A549 (cell line): Measurements from ENCODE around the gene CERS5. TPM values are rescaled to one million over a fixed set of nuclear protein-coding genes. Genes with fewer than 3 reads are reported as not detected.

Experiments used
- ATAC-seq, 2 experiments: fragments of 200-7000 bp in 1 of 2; fragments of >200 bp in 1 of 2; cut with Nextera tagmentation in 1 of 2; cut with Tn5 transposase in 1 of 2; 3 replicates each; pipeline versions ENCODE4 v1.8.0 to v1.9.1; 2018 to 2020; ENCODE audit warnings: mild to moderate bottlenecking in 1 of 2, moderate library complexity in 1 of 2
- CTCF ChIA-PET: fragments of 300-600 bp; sonication (Branson Sonifier 250); formaldehyde crosslinking; extraction: SDS; loops from one replicate; lab custom pipeline; 2021; ENCODE audit warnings: antibody characterized with exemption, inconsistent platforms; lab: Yijun Ruan, JAX
- POLR2A ChIA-PET: fragments of 350-600 bp; formaldehyde crosslinking; extraction: SDS; loops from one replicate; lab custom pipeline; 2021; ENCODE audit warnings: antibody characterized with exemption, inconsistent platforms; lab: Yijun Ruan, JAX
- DNase-seq, 2 experiments: peaks; one replicate each; pipeline versions ENCODE4 v3.0.0 to v3.0.0-alpha.2; 2011 to 2016; ENCODE audit warnings: low read depth in 1 of 2, low spot score in 1 of 2
- FAIRE-seq: peaks from 2 replicates; lab custom pipeline; 2011; peaks lifted over from hg19 to GRCh38; lab: Jason Lieb, UNC
- H3K27ac ChIP-seq, 2 experiments: fragments of >200 bp; sonication (Bioruptor Twin); formaldehyde crosslinking; 3 replicates each; pipeline ENCODE4 v1.5.1; 2016 to 2017
- H3K4me1 ChIP-seq: fragments of >200 bp; sonication (Bioruptor Twin); formaldehyde crosslinking; 3 replicates; pipeline ENCODE4 v1.6.1; 2016
- H3K4me2 ChIP-seq: fragments of >200 bp; sonication (Bioruptor Twin); formaldehyde crosslinking; 3 replicates; pipeline ENCODE4 v1.6.1; 2016
- H3K4me3 ChIP-seq: fragments of >200 bp; sonication (Bioruptor Twin); formaldehyde crosslinking; 3 replicates; pipeline ENCODE4 v1.5.1; 2016
- H3K9me3 ChIP-seq: fragments of >200 bp; sonication (Bioruptor Twin); formaldehyde crosslinking; 3 replicates; pipeline ENCODE4 v1.6.1; 2016
- CEBPB ChIP-seq, 2 experiments: fragments of >200 bp in 1 of 2; sonication (Bioruptor Twin) in 1 of 2; formaldehyde crosslinking in 1 of 2; IDR thresholded peaks; 2 replicates each; pipeline ENCODE4 v1.6.1; 2012 to 2016
- CHD2 ChIP-seq: fragments of 150-350 bp; IDR thresholded peaks from 2 replicates; pipeline ENCODE4 v1.6.1; 2014; ENCODE audit warnings: low read length; ENCODE audit not compliant: partially characterized antibody
- EHF ChIP-seq: fragments of 250-450 bp; sonication (Bioruptor Pico); IDR thresholded peaks from 2 replicates; pipeline ENCODE4 v1.5.0; 2020; ENCODE audit warnings: mild to moderate bottlenecking
- EHMT2 ChIP-seq: fragments of 200-600 bp; sonication (generic); IDR thresholded peaks from 2 replicates; pipeline ENCODE4 v1.6.1; 2016; ENCODE audit warnings: antibody characterized with exemption, low read depth, mild to moderate bottlenecking, moderate library complexity
- ELK1 ChIP-seq: fragments of 150-350 bp; IDR thresholded peaks from 2 replicates; pipeline ENCODE4 v1.6.1; 2014; ENCODE audit warnings: low read depth, mild to moderate bottlenecking, low read length
- ESRRA ChIP-seq: fragments of 150-350 bp; IDR thresholded peaks from 2 replicates; pipeline ENCODE4 v1.6.1; 2014; ENCODE audit warnings: mild to moderate bottlenecking, low read length, borderline replicate concordance
- FOSL2 ChIP-seq, 2 experiments: fragments of 450-650 bp in 1 of 2; fragments of >200 bp in 1 of 2; sonication (Bioruptor Twin) in 1 of 2; formaldehyde crosslinking; IDR thresholded peaks; 2 replicates each; pipeline versions ENCODE4 v1.5.0 to v1.6.1; 2016 to 2020; ENCODE audit warnings: mild to moderate bottlenecking in 1 of 2, moderate library complexity in 1 of 2
- HMGXB4 ChIP-seq: fragments of 250-450 bp; sonication (Bioruptor Pico); IDR thresholded peaks from 2 replicates; pipeline ENCODE4 v1.5.0; 2021; ENCODE audit warnings: mild to moderate bottlenecking, moderate library complexity, borderline replicate concordance
- JUN ChIP-seq, 2 experiments: fragments of >200 bp; sonication (Bioruptor Twin); formaldehyde crosslinking; IDR thresholded peaks; 2 replicates in 1 of 2; 3 replicates in 1 of 2; pipeline ENCODE4 v1.6.1; 2016 to 2017
- MAZ ChIP-seq: fragments of 150-350 bp; IDR thresholded peaks from 2 replicates; pipeline ENCODE4 v1.6.1; 2014; ENCODE audit warnings: antibody characterized with exemption, low read depth, low read length, borderline replicate concordance
- MYC ChIP-seq: IDR thresholded peaks from 2 replicates; pipeline ENCODE4 v1.6.1; 2012; ENCODE audit warnings: mild to moderate bottlenecking, inconsistent platforms, low read length, improper control_type of control experiment, borderline replicate concordance
- NR3C1 ChIP-seq: fragments of >200 bp; sonication (Bioruptor Twin); formaldehyde crosslinking; IDR thresholded peaks from 3 replicates; pipeline ENCODE4 v1.6.1; 2017
- PHF8 ChIP-seq: fragments of 200-600 bp; sonication (generic); IDR thresholded peaks from 2 replicates; pipeline ENCODE4 v1.6.1; 2016; ENCODE audit warnings: low read depth, mild to moderate bottlenecking, antibody characterized with exemption, moderate library complexity, borderline replicate concordance
- POLR2A ChIP-seq: IDR thresholded peaks from 2 replicates; pipeline ENCODE4 v1.6.1; 2012; ENCODE audit warnings: mild to moderate bottlenecking, low read length
- RAD21 ChIP-seq, 2 experiments: fragments of >200 bp in 1 of 2; sonication (Bioruptor Twin) in 1 of 2; formaldehyde crosslinking in 1 of 2; IDR thresholded peaks in 1 of 2; conservative IDR thresholded peaks in 1 of 2; 2 replicates in 1 of 2; 3 replicates in 1 of 2; pipeline ENCODE4 v1.6.1; 2012 to 2018; ENCODE audit warnings: inconsistent platforms in 1 of 2
- REST ChIP-seq: fragments of 200-600 bp; sonication (generic); IDR thresholded peaks from 2 replicates; pipeline ENCODE4 v1.6.1; 2016; ENCODE audit warnings: antibody characterized with exemption, mild to moderate bottlenecking, moderate library complexity
- RFX5 ChIP-seq: fragments of 450-650 bp; IDR thresholded peaks from 2 replicates; pipeline ENCODE4 v1.7.1; 2014; ENCODE audit warnings: antibody characterized with exemption, mild to moderate bottlenecking, moderate library complexity
- TFCP2L1 ChIP-seq: fragments of 250-450 bp; sonication (Bioruptor Pico); IDR thresholded peaks from 2 replicates; pipeline ENCODE4 v1.5.0; 2021; ENCODE audit warnings: mild to moderate bottlenecking
- TP53 ChIP-seq: fragments of 250-450 bp; sonication (Bioruptor Pico); IDR thresholded peaks from 2 replicates; pipeline ENCODE4 v1.5.0; 2021; ENCODE audit warnings: mild to moderate bottlenecking, moderate library complexity
- ZC3H11A ChIP-seq: fragments of 450-650 bp; IDR thresholded peaks from 2 replicates; pipeline ENCODE4 v1.6.1; 2014; ENCODE audit warnings: antibody characterized with exemption, mild to moderate bottlenecking
- ZFP36 ChIP-seq: fragments of 450-650 bp; IDR thresholded peaks from 2 replicates; pipeline ENCODE4 v1.6.1; 2014; ENCODE audit warnings: borderline replicate concordance; ENCODE audit not compliant: partially characterized antibody
- ZSCAN20 ChIP-seq: fragments of 250-450 bp; sonication (Bioruptor Pico); IDR thresholded peaks from 2 replicates; pipeline ENCODE4 v1.8.0; 2022; ENCODE audit warnings: mild to moderate bottlenecking, moderate library complexity
- WGBS: methylation state at CpG from one replicate; pipeline ENCODE4 v1.1.6; 2017; ENCODE audit errors: missing lambda C conversion rate; 5-methylcytosine and 5-hydroxymethylcytosine counted together
- polyA minus RNA-seq: library from RNA; depleted of rRNA, polyadenylated mRNA; stranded (reverse); fragments of >200 nt; gene quantifications from 2 replicates; pipeline ENCODE4 v1.2.3, GENCODE V29; 2011; rRNA and poly(A)+ RNA removed
- polyA plus RNA-seq, 4 experiments: library from polyadenylated mRNA; depleted of rRNA in 3 of 4; stranded (reverse); fragments of >200 nt; fragmentation: RNase III in 1 of 4; extraction: RNeasy Plus Mini Kit Qiagen cat#74134 plus additional on column Dnase treatment in 1 of 4; gene quantifications; 2 replicates in 3 of 4; 3 replicates in 1 of 4; pipeline ENCODE4 v1.2.3, GENCODE V29; 2011 to 2017
- TF ChIP-seq, protein P1 (sequence below): IDR thresholded peaks from 2 replicates; pipeline ENCODE4 v1.6.1; 2012
- TF ChIP-seq, protein P2 (sequence below): fragments of 450-650 bp; IDR thresholded peaks from 2 replicates; pipeline ENCODE4 v1.6.1; 2014; ENCODE audit warnings: antibody characterized with exemption

The CERS5 gene, protein sequence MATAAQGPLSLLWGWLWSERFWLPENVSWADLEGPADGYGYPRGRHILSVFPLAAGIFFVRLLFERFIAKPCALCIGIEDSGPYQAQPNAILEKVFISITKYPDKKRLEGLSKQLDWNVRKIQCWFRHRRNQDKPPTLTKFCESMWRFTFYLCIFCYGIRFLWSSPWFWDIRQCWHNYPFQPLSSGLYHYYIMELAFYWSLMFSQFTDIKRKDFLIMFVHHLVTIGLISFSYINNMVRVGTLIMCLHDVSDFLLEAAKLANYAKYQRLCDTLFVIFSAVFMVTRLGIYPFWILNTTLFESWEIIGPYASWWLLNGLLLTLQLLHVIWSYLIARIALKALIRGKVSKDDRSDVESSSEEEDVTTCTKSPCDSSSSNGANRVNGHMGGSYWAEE
- 56.3 and 56.6 TPM in 2 replicates for polyA plus RNA-seq (2011; rRNA removed)
- polyA plus RNA-seq (2012; cell fraction: cytosol; rRNA removed) = 25.3 and 29.5 TPM in 2 replicates
- polyA plus RNA-seq (2012; cell fraction: nucleus; rRNA removed) = 32.0 and 86.8 TPM in 2 replicates
- 16.7 to 18.0 TPM (median 17.1 TPM) in 3 replicates for polyA plus RNA-seq (2017; fragmentation: RNase III; extraction: RNeasy Plus Mini Kit Qiagen cat#74134 plus additional on column Dnase treatment)
- polyA minus RNA-seq = 49.1 and 56.6 TPM in 2 replicates

DNA sequence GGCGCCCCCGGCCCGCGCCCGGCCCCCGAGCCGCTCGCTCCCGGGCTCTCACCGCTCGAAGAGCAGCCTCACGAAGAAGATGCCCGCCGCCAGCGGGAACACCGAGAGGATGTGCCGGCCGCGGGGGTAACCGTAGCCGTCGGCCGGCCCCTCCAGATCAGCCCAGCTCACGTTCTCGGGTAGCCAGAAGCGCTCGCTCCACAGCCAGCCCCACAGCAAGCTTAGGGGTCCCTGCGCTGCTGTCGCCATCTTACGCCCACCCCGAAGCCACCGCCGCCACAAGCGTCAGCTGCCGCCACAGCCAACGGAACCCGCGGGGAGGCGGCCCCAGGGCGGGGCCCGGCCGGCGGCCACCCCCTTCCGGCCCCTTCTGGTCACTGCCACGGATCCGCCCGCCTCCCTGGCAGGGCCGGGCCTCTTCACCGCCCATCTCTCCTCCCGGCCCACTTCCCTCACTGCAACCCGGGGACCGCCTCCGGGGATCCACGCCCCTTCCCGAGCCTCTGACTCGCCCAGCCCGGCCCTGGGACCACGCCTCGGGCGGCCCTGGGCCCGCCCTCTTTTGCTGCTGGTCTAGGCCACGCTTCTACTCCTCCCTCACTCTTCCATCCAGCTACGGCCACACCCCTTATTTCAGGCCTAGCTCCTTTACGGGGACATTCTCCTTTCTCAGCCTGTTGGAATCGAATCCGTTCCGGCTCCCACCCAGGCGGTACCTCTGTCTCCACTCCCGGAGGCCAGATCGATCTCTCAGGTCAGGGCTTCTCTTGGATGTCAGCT is at the start of gene CERS5:
TSS of gene CERS5 (minus strand) at position 321 of the 780 bp plus-strand sequence. CDS start at position 249, 72 bp downstream.
- Histone ChIP-seq H3K9me3 (no peaks in the 10 kb centered on the region), H3K4me2 (peak within 1 kb of the TSS; percentile 95), H3K4me1 (peaks cover 10% of the 10 kb centered on the region; the same call in 2 of the 3 replicates), H3K27ac (peak within 1 kb of the TSS; percentile 84 to 96), H3K4me3 (peak within 1 kb of the TSS; percentile 83)
- CTCF ChIA-PET = interaction anchor here (0.7 to 5.9 kb wide), 15 partner anchors 8 to 300 kb away, joined by 3 to 43 read pairs (median 5); partner anchors contain the start of genes COX14, GPD1 and SMARCD1
- peak; percentile 98 to 99 for ATAC-seq
- 2% methylated on average over 28 of the region's 70 CpGs for WGBS
- no peak for FAIRE-seq
- TF ChIP-seq, protein P1, sequence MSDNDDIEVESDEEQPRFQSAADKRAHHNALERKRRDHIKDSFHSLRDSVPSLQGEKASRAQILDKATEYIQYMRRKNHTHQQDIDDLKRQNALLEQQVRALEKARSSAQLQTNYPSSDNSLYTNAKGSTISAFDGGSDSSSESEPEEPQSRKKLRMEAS = peak; percentile 78
- TF ChIP-seq FOSL2 (IDR thresholded peaks at IDR 0.05) = no peak
- TF ChIP-seq FOSL2 (CRISPR knock-in tag; IDR thresholded peaks at IDR 0.05) = 0 out of 2 replicates have a peak, but pooled peaks have one; percentile 4
- TF ChIP-seq JUN (IDR thresholded peaks at IDR 0.05) = no peak
- 0 out of 2 replicates have a peak, but pooled peaks have one; percentile 34 for TF ChIP-seq HMGXB4 (CRISPR knock-in tag)
- TF ChIP-seq EHF = no peak
- TF ChIP-seq PHF8 = peak; percentile 74
- peak; percentile 76; the same call in 1 of the 2 replicates for TF ChIP-seq TP53 (CRISPR knock-in tag)
- TF ChIP-seq POLR2A = peak; percentile 74
- no peak for TF ChIP-seq ZSCAN20 (CRISPR knock-in tag)
- TF ChIP-seq MYC = peak; percentile 76; the same call in 1 of the 2 replicates
- peak; percentile 75; the same call in 1 of the 2 replicates for TF ChIP-seq TFCP2L1 (CRISPR knock-in tag)
- peak; percentile 78 for TF ChIP-seq RFX5
- peak; percentile 94 to 99 for DNase-seq
- POLR2A ChIA-PET = interaction anchor here (0.6 to 2.2 kb wide), 9 partner anchors 13 to 84 kb away, joined by 3 to 39 read pairs (median 5); partner anchors contain the start of genes COX14 and SMARCD1

DNA sequence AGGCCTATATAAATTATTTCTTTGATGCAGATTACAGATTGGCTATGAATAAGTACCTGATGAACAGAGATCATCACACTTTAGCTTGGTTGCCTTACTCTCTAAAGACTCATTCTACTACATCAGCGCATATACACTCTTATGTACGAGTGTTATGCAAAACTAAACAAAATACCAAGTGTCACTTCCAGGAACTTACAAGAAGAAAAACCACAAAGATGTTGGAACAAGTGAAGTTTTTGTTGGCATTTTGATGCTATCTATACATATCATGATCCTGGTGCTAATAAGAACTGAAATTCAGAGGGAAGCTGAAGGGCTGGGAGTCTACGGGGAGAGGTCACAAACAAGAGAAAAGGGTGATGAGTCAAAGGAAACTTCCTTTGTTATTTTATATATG is 47.9 kb upstream of the CERS5 start:
- ATAC-seq (no peak), FAIRE-seq (no peak), DNase-seq (no peak)
- CTCF ChIA-PET = interaction anchor here (1.2 to 1.3 kb wide), 2 partner anchors 39 to 104 kb away, joined by 3 read pairs; no protein-coding TSS in a partner anchor
- peaks cover 23% of the 10 kb centered on the region for H3K4me1 ChIP-seq
- POLR2A ChIA-PET = no interaction called here
- 77% methylated on average over 3 of the region's 3 CpGs for WGBS
- no peaks in the 10 kb centered on the region for H3K9me3 ChIP-seq
- H3K4me3 ChIP-seq = no peak overlapping the region
- H3K27ac ChIP-seq = no peak overlapping the region
- H3K4me2 ChIP-seq = no peak overlapping the region
- TF ChIP-seq RFX5 (no peak), EHMT2 (no peak), ZFP36 (no peak), MAZ (no peak), RAD21 (conservative IDR thresholded peaks at IDR 0.05 in 1 of 2, IDR thresholded peaks at IDR 0.05 in 1 of 2) (no peak), ELK1 (no peak), CHD2 (no peak), CEBPB (IDR thresholded peaks at IDR 0.05) (no peak), REST (no peak), NR3C1 (no peak), MYC (no peak), ZC3H11A (no peak), ESRRA (no peak)
- TF ChIP-seq, protein P2, sequence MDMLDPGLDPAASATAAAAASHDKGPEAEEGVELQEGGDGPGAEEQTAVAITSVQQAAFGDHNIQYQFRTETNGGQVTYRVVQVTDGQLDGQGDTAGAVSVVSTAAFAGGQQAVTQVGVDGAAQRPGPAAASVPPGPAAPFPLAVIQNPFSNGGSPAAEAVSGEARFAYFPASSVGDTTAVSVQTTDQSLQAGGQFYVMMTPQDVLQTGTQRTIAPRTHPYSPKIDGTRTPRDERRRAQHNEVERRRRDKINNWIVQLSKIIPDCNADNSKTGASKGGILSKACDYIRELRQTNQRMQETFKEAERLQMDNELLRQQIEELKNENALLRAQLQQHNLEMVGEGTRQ = no peak
